Smooth muscle cell (in vitro differentiated cells): ENCODE measurements around the gene KCNC4. TPM values are rescaled to one million over a fixed set of nuclear protein-coding genes. Genes with fewer than 3 reads are reported as not detected.

Source experiments
- DNase-seq: peaks from one replicate; lab custom pipeline; 2025; ENCODE audit not compliant: unreplicated experiment; lab: John Stamatoyannopoulos, UW
- H2AFZ ChIP-seq: fragments of 200-600 bp; sonication (generic); 2 replicates; pipeline ENCODE4 v1.6.0; 2016; ENCODE audit warnings: antibody characterized with exemption, low read depth, mild to moderate bottlenecking
- H3F3A ChIP-seq: fragments of 200-600 bp; sonication (generic); 2 replicates; pipeline ENCODE4 v1.6.0; 2017; ENCODE audit warnings: antibody characterized with exemption, low read depth
- H3K27ac ChIP-seq: fragments of 200-600 bp; sonication (generic); 2 replicates; pipeline ENCODE4 v1.5.1; 2016; ENCODE audit warnings: low read depth, mild to moderate bottlenecking
- H3K27me3 ChIP-seq: fragments of 200-600 bp; sonication (generic); 2 replicates; pipeline ENCODE4 v1.6.1; 2016; ENCODE audit warnings: low read depth, mild to moderate bottlenecking
- H3K36me3 ChIP-seq: fragments of 200-600 bp; sonication (generic); 2 replicates; pipeline ENCODE4 v1.5.1; 2016; ENCODE audit warnings: low read depth
- H3K4me1 ChIP-seq: fragments of 200-600 bp; sonication (generic); 2 replicates; pipeline ENCODE4 v1.5.1; 2016; ENCODE audit warnings: low read depth
- H3K4me2 ChIP-seq: fragments of 200-600 bp; sonication (generic); 2 replicates; pipeline ENCODE4 v1.6.0; 2016; ENCODE audit warnings: mild to moderate bottlenecking
- H3K4me3 ChIP-seq: fragments of 200-600 bp; sonication (generic); 2 replicates; pipeline ENCODE4 v1.5.1; 2016; ENCODE audit warnings: mild to moderate bottlenecking
- H3K79me2 ChIP-seq: fragments of 200-600 bp; sonication (generic); 2 replicates; pipeline ENCODE4 v1.6.0; 2016; ENCODE audit warnings: low read depth, mild to moderate bottlenecking
- H3K9ac ChIP-seq: fragments of 200-600 bp; sonication (generic); 2 replicates; pipeline ENCODE4 v1.6.0; 2016; ENCODE audit warnings: low read depth
- H3K9me3 ChIP-seq: fragments of 200-600 bp; sonication (generic); replicated peaks from 2 replicates; pipeline ENCODE4 v1.5.1; 2016; ENCODE audit warnings: low read depth
- H4K20me1 ChIP-seq: fragments of 200-600 bp; sonication (generic); 2 replicates; pipeline ENCODE4 v1.6.0; 2016; ENCODE audit warnings: low read depth
- WGBS: methylation state at CpG from one replicate; pipeline ENCODE4 v1.1.7; 2016; ENCODE audit warnings: low lambda C conversion rate; 5-methylcytosine and 5-hydroxymethylcytosine counted together
- polyA plus RNA-seq: library from polyadenylated mRNA; unstranded; fragments of >200 nt; fragmentation: Nextera tagmentation; extraction: Ambion mirVana; gene quantifications from 2 replicates; pipeline ENCODE4 v1.2.1, GENCODE V29; 2016
- total RNA-seq: library from RNA; depleted of rRNA; stranded (reverse); fragments of >200 nt; gene quantifications from 2 replicates; pipeline ENCODE4 v1.2.3, GENCODE V29; 2014
- TF ChIP-seq, protein P1 (sequence below): fragments of 200-600 bp; sonication (generic); IDR thresholded peaks from 2 replicates; pipeline ENCODE4 v1.5.1; 2017; ENCODE audit warnings: borderline replicate concordance, mild to moderate bottlenecking, antibody characterized with exemption; ENCODE audit not compliant: insufficient read depth, poor library complexity, severe bottlenecking

Gene KCNC4
- total and polyA plus RNA-seq, 2 experiments from 2014 or later: 2.0 to 6.0 TPM

DNA sequence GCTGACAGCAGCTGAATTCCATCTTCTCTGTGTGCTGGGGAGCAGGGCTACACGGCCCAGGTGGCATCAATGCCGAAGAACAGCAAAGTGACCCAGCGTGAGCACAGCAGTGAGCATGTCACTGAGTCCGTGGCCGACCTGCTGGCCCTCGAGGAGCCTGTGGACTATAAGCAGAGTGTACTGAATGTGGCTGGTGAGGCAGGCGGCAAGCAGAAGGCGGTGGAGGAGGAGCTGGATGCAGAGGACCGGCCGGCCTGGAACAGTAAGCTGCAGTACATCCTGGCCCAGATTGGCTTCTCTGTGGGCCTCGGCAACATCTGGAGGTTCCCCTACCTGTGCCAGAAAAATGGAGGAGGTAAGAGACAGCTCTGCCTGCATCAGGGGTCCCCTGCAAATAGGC, 43.3 kb upstream of the KCNC4 start:
- WGBS: 96% methylated on average over 11 of the region's 11 CpGs
- no peak overlapping the region for H3K4me2 ChIP-seq
- H4K20me1 ChIP-seq: no peaks in the 10 kb centered on the region
- H3K4me1 ChIP-seq: no peaks in the 10 kb centered on the region
- no peak overlapping the region for H2AFZ ChIP-seq
- H3K79me2 ChIP-seq: no peaks in the 10 kb centered on the region
- no peaks in the 10 kb centered on the region for H3K27me3 ChIP-seq
- TF ChIP-seq, protein P1, sequence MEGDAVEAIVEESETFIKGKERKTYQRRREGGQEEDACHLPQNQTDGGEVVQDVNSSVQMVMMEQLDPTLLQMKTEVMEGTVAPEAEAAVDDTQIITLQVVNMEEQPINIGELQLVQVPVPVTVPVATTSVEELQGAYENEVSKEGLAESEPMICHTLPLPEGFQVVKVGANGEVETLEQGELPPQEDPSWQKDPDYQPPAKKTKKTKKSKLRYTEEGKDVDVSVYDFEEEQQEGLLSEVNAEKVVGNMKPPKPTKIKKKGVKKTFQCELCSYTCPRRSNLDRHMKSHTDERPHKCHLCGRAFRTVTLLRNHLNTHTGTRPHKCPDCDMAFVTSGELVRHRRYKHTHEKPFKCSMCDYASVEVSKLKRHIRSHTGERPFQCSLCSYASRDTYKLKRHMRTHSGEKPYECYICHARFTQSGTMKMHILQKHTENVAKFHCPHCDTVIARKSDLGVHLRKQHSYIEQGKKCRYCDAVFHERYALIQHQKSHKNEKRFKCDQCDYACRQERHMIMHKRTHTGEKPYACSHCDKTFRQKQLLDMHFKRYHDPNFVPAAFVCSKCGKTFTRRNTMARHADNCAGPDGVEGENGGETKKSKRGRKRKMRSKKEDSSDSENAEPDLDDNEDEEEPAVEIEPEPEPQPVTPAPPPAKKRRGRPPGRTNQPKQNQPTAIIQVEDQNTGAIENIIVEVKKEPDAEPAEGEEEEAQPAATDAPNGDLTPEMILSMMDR: no peak
- no peaks in the 10 kb centered on the region for H3K36me3 ChIP-seq
- no peak for DNase-seq
- no peak overlapping the region for H3K27ac ChIP-seq
- no peak overlapping the region for H3K9ac ChIP-seq
- H3K4me3 ChIP-seq: no peak overlapping the region
- H3F3A ChIP-seq: no peaks in the 10 kb centered on the region
- no peaks in the 10 kb centered on the region for H3K9me3 ChIP-seq

DNA sequence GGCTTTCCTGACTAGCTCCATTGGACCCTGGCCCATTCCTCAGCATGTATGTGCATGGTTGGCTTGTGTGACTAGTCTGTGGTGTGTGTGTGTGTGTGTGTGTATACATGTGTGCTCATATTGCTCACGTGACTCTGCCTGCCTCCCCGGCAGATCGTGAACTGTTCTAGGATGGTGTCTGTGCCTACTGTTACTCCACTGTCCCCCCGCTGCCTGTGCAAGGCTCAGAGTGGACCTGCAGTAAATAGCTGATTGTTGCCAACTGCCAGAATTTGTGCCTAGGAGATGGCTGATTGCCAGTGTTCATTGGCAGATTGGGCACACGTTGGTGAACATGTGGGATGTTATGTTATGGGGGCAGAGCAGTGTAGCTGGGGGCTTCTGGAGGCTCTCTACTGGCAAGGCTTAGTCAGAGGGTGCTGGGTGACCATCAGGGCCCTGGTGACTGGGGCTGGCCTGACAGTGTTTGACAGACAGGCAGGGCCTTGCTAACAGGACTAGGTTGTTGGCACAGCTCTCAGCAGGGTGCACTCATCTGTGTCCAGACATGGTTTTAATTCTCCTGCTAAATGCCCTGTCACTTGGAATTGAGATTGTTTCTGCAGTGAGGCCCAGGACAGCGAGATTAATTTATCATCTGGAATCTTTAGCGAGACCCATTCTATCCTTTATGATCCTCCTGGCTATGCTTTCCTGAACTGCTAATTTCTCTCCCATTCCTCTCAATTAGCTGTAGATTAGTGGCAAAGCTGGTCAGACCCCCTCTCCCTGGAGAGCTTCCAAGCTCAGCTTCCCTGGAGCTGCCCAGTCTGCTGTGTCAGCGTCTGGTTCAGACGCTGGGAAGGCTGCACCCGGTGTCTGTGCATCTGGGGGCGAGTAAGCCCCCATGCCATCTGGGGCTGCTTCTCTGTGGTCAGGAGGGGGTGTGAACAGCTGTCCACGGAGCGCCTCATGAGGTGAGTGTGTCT, 39.1 kb upstream of the KCNC4 start:
- peaks cover 16% of the 10 kb centered on the region for H3K4me1 ChIP-seq
- TF ChIP-seq, protein P1: no peak
- WGBS: 33% methylated on average over 13 of the region's 13 CpGs

DNA sequence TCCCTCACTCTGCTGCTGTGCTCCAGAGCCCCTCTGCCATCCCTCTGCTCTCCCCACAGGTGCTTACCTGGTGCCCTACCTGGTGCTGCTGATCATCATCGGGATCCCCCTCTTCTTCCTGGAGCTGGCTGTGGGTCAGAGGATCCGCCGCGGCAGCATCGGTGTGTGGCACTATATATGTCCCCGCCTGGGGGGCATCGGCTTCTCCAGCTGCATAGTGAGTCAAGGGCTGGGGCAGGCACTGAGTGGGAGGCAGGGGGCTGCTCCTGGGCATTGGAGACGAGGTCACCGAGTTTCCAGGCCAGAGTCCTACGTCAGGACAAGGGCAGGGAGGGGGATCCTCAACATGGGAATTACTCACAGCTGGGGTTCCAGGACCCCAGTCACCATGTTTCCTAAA, 38.1 kb upstream of the KCNC4 start:
- H3K9ac ChIP-seq: no peak overlapping the region

More for the DNA sequence above, 39.1 kb upstream of the KCNC4 start:
- no peaks in the 10 kb centered on the region for H3K9me3 ChIP-seq
- no peaks in the 10 kb centered on the region for H3K79me2 ChIP-seq
- no peak for DNase-seq
- no peak overlapping the region for H2AFZ ChIP-seq
- peak overlapping the region; percentile 62 for H3K27ac ChIP-seq
- no peaks in the 10 kb centered on the region for H3K27me3 ChIP-seq
- no peaks in the 10 kb centered on the region for H4K20me1 ChIP-seq
- peaks cover 6% of the 10 kb centered on the region for H3F3A ChIP-seq
- H3K9ac ChIP-seq: no peak overlapping the region
- H3K4me2 ChIP-seq: peak overlapping the region; percentile 70
- H3K4me3 ChIP-seq: no peak overlapping the region
- H3K36me3 ChIP-seq: no peaks in the 10 kb centered on the region

More for the DNA sequence above, 38.1 kb upstream of the KCNC4 start:
- Histone ChIP-seq H3K27me3 (no peaks in the 10 kb centered on the region), H3K27ac (peak overlapping the region; percentile 62), H2AFZ (no peak overlapping the region), H3F3A (peaks cover 6% of the 10 kb centered on the region), H3K4me3 (no peak overlapping the region), H3K9me3 (no peaks in the 10 kb centered on the region), H3K79me2 (no peaks in the 10 kb centered on the region), H3K4me2 (peak overlapping the region; percentile 70), H3K36me3 (no peaks in the 10 kb centered on the region), H4K20me1 (no peaks in the 10 kb centered on the region), H3K4me1 (peaks cover 16% of the 10 kb centered on the region)
- TF ChIP-seq, protein P1: no peak
- DNase-seq: no peak
- 76% methylated on average over 10 of the region's 10 CpGs for WGBS
